Stimulated activated CD8-positive, alpha-beta memory T cell treated with anti-CD3 and anti-CD28 coated beads, Interleukin-15, amount 100 ng/mL, for 4 hours (primary cell): ENCODE measurements around the gene TXLNA.

Experiments used
- DNase-seq, 2 donors: peaks; one replicate each; pipeline ENCODE4 v3.0.0-alpha.2; 2020; ENCODE audit warnings: low read depth in 2 of 2

The TXLNA gene

DNA sequence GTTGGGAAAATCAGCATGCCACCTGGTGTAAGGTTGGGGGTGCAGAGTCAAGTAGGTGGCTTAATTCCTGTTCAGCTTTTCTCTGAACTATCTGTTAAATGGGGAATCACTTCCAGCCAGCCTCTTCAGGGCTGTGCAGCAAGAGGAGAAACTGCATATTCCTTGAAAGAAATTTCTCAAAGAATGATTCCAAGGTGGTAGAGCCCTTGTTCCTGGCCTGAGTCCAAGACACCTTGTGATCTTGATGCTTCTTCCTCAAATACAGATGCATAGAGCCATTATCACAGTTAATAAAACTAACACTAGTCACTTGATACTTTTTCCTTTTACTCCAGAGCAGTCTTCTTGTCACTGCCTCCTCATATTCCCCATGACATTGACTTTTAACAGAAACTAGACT is 5.2 kb downstream of the TXLNA start:
- DNase-seq: no peak

GRCh38 chr1:32186077-32186476 is 6.6 kb downstream of the TXLNA start:
- DNase-seq: no peak

- no peak for DNase-seq
These were observed 7.0 kb downstream of the TXLNA start for GRCh38 chr1:32186491-32186890.

- no peak for DNase-seq
These were observed 8.4 kb downstream of the TXLNA start for GRCh38 chr1:32187850-32188249.

DNA sequence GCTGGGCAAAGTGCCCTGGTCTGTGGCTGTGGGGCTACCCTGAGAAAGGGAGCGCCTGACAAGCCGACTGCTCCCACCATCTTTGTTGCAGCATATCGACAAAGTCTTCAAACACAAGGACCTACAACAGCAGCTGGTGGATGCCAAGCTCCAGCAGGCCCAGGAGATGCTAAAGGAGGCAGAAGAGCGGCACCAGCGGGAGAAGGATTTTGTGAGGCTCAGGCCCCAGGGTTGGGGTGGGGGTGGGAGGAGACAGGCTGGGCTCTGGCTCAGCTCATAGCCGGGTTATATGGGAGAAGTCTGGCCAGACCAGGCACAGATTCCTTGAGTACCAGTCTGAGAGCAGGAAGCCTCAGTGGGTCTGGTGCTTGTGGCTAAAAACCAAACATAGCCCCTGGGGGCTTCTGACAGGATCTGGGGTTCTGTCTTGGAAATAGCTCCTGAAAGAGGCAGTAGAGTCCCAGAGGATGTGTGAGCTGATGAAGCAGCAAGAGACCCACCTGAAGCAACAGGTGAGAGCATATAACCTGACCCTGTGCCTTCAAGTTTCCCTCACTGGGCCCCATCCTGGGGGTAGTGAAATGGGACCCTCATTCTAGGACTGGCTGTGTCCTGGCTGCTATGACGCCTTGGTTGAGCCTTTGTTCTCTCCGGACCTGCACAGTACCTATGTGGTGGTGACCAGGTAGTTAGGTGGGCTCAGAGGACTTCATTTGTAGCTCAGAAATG is 12.9 kb downstream of the TXLNA start:
- no peak for DNase-seq

GRCh38 chr1:32194984-32195383 is 15.5 kb downstream of the TXLNA start:
- DNase-seq: no peak

DNA sequence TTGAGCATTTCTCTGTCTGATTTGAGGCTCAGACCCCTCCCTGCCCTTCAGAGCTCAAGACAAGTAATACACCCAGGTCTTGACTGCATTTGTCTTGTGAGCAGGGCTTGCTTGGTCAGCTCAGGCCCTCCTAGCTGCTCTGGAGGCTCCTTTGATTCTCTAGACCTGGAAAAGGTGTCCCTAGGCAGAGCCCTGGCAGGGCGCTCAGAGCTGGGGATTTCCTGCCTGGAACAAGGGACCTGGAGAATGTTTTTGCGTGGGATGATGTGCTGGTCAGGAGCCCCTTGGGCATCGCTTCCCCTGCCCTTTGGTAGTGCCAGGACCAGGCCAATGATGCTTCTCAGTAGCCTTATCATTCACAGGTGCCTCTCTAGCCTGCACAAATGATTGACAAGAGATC is 16.1 kb downstream of the TXLNA start:
- DNase-seq: no peak

DNA sequence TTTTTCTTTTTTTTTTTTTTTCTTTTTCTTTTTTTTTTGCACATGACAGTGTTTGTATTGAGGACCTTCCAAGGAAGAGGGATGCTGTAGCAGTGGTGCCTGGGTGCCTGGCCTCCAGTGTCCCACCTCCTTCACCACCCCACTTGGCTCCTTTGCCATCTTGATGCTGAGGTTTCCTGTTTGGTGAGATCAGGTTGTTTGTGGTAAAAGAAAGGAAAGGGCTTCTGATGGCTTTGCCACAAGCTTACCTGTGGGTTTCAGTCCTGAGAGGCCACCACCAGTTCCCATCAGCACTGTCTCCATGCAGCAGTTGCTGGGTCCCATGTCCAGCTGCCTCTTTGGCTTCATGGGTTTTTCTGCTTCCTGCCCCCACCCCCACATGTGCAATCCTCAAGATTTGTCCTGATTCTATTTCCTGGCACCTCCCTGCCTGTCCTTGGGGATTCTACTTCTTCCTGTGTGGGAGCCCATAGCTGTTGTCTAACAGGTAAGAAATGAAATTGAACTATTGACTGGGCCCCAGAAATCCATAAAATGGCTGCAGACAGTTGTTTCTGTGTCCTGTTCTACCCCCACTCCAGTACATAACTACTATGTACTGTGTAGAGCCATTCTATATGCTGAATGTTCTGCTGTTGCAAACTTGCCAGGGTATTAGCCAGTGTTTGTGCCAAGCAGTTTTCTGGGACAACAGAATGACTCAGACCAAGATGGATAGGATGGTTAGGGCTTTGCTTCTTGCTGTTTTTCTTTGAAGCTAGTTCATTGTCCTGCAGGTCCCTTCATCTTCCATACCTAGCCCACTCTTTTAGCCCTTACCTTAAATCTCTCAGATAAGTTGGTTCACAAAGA is 16.7 kb downstream of the TXLNA start:
- DNase-seq: no peak

DNA sequence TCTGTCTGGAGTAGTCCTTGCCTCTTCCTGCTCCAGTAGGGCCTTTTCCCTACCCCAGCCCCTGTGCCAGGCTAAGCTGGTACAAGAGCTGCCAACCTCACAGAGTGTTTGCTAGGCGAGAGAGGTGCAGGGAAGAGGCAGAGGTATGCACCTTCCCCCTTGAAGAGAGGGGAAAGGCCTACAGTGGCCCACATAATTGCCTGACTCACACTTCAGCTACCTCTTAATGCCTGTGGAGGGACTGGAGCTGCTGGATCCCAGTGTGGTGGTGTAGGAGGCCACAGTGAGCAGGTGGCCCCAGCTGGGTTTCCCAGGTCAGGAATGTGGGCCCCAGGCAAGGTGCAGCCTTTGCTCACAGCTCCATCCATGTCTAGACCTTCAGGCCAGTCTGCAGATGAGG is 17.6 kb downstream of the TXLNA start:
- DNase-seq: no peak

GRCh38 chr1:32197837-32198236 is 18.4 kb downstream of the TXLNA start:
- no peak for DNase-seq

DNA sequence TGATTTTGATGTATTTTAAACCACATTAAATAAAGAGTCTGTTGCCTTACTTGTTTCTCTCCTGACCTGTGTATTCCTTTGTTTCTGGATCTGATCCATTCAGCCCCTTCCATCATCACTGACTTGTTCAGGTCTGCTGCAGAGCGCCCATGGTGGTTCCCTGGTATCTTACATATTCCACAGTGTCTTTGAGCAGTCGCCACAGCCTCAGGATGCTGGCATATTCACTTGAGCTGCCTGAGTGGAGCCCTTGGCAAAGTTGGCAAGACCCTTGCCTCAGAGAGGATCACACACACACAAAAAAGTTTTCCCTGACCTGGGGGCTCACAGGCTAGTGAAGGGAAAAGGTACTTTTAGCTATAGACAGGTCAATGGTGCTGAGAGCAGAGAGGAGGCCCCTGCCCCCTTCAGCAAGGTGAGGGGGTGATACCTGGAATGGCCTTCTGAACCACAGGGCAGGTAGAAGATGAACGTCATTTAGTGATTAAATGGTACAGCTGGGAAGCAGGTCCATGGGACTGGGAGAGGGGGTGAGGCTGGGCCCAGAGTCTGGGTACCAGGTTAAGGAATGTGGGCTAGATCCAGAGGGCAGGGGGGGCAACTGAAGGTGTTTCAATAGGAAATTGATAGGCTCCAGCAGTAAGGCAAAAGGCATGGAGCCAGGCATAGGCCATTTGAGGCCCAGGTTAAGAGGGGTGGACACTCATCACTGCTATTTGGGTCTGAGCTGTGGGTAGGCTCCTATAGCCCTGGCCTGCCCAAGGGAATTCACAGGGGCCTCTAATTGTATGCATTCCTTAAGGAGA is 19.0 kb downstream of the TXLNA start:
- DNase-seq: no peak

DNA sequence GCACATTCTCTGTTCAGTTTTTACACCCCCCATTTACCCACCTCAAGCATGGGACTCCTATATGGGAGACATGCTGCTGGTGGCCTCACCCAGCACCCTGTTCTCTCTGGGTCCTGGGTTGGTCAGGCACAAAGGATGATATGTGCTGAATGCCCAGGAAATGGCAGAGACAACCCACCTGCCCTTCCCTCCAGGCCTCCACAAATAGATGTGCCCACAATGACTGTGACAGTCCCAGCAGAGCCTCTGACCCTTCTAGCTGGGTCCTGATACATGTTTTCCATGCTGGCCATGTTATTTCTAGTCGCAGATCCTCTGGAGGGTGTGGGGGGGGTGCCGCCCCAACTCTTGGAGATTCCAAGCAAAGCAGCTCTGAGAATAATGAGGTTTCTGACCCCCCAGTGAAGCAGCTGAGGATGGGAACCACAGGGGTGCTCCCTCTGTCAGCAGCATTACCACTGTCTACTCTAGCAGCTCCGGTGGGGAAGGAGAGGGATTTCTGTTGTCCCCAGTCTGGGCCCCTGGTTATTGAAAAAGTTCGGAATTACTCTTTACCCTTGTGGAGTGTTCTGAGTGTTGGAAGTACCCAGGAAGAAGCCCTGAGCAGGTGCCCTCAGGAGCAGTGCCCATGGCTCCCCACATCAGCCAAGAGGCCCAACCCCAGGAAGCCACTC is 19.7 kb downstream of the TXLNA start:
- no peak for DNase-seq

GRCh38 chr1:32199717-32200072 is 20.2 kb downstream of the TXLNA start:
- no peak for DNase-seq

DNA sequence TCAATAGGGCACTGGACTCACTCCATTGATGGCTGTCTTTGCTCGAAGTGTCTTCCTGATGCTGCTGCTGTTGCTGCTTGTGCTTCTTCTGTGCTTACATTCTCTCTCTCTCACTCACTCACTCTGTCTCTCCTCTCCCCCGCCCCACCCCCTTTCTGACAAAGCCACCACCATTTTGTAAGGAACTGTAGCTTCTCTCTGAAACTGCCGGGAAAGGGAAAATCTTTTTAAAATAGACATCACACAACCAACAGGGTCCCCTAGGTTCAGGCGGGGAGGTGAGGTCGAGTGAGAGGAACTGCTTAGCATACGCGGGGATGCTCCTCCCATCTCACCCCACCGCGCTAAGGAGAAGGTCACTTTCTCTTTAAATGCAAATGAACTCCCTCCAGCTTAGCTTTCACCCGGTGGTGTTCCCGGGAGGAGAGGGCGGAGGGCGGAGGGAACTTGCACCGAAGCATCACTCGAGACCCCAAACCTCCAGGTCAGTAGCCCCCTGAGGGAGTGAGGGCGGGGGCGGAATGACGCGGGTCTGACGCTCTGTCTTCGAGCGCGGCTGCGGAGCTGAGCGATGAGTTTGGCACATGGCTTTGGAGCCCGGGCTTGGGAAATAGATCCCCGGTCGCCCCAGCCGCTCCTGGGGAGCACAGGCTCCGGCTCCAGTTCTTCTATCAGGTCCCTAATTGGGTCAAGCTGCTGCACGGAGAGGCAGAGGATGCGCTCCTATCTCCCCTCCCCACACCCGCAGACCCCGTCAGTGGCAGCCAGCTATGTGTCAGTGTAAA is 20.9 kb downstream of the TXLNA start, which contains the start of gene CCDC28B:
TSS of gene CCDC28B (plus strand) at position 370 of the 785 bp plus-strand sequence. CDS start 1,341 bp downstream, outside the sequence.
- DNase-seq: peak; percentile 34 to 35

GRCh38 chr1:32201011-32201855 is 21.8 kb downstream of the TXLNA start:
- peak; percentile 55 to 64 for DNase-seq

DNA sequence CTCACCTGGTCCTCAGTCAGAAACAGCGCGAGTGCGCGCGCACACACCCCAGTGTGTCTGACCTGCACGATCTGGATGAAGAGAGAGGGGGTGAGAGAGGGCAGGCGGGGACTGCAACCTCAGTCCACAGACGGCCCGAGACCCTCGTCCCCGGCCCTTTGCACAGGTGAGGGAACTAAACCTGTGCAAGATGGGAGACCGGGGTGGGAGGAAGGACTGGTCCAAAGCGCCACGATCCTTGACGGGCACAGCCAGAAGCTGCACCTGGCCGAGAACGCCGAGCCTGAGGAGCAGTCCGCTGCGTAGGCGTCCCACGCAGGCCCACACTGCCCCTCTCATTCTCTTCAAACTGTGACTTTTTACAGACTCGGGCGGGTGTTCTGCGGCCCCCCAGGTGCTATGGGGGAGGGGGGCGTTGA is 25.5 kb downstream of the TXLNA start:
- no peak for DNase-seq

DNA sequence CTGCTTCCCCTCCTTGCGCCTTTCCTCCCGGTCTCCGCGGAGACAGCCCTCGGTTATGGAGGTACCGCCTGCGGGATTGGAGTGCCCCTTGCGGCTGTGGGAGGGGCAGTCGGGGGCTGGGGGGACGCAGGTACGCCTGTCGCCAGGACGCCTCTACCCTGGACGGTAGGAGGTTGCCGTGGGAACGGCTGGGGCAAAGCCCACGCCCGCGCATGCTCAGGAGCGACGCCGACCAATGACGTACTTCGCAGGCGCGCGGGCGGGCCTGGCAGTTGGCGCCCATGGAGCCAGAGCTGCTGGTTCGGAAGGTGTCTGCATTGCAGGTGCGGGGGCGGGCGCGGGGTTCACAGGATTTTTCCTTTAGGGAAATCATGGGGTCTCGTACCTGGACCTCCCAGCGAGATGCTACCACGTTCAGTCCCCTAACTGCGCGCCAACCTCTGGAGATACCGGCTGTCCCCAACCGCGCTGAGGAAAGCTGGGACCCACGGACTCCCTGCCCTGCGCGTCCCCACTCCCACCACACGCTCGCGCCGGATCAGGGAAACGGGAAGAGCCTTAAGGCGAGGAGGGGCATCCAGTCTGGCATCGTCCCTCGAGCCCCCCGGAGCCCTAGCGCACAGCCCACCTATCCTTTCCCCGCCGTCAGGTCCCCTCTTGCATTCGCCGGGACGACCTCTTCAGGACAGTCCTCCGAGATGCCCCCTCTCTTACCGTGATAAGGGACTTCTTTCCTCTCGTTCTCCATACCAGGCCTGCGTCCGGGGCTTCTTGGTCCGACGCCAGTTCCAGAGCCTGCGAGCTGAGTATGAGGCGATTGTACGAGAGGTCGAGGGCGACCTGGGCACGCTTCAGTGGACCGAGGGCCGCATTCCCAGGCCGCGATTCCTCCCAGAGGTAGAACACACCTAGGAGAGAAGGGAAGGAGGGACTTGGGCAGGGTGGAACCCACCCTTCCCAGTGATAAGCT is 26.2 kb downstream of the TXLNA start, which contains the start of gene IQCC:
TSS of gene IQCC (plus strand) at position 271 of the 970 bp plus-strand sequence. CDS start at position 282, 11 bp downstream.
- peak; percentile 61 to 68 for DNase-seq

DNA sequence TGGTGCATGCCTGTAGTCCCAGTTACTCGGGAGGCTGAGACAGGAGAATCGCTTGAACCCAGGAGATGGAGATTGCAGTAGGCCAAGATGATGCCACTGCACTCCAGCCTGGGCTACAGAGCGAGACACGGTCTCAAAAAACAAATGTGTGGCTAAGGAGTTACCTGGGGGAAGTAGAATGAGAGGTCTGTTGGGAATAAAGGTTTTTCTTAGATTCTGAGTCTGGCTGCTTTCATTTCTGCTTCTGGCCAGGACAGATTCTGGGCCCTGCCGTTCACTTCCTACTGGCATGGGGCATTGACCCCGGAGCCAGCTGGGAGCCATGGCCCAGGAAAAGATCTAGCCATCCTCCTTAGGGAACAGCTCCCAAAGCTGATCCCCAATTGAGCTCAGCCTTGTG is 29.0 kb downstream of the TXLNA start:
- DNase-seq: no peak
